GM10266 (cell line): ENCODE data around the gene CIRBP.

Source experiments
- DNase-seq: peaks from one replicate; pipeline ENCODE4 v3.0.0; 2012; ENCODE audit errors: extremely low spot score
- CTCF ChIP-seq: IDR thresholded peaks from 2 replicates; pipeline ENCODE4 v1.5.1; 2012; ENCODE audit warnings: mild to moderate bottlenecking, low read depth; ENCODE audit not compliant: control insufficient read depth, insufficient read depth; ENCODE audit errors: missing control alignments

Gene CIRBP

GRCh38 chr19:1283207-1283916 lies 14.2 kb downstream of the CIRBP start:
- TF ChIP-seq CTCF: no peak
- no peak for DNase-seq

GRCh38 chr19:1283917-1284292 lies 14.8 kb downstream of the CIRBP start:
- TF ChIP-seq CTCF: no peak

GRCh38 chr19:1284293-1284978 lies 15.3 kb downstream of the CIRBP start:
- no peak for TF ChIP-seq CTCF
- no peak for DNase-seq

More at GRCh38 chr19:1283917-1284292, 14.8 kb downstream of the CIRBP start:
- DNase-seq: no peak

GRCh38 chr19:1284979-1285736 lies 16.0 kb downstream of the CIRBP start:
- no peak for TF ChIP-seq CTCF
- no peak for DNase-seq

GRCh38 chr19:1285737-1286360 lies 16.7 kb downstream of the CIRBP start, which contains the start of gene EFNA2:
Gene EFNA2 (plus strand): TSS chr19:1285873. CDS start chr19:1286169, 296 bp downstream.
- no peak for DNase-seq
- no peak for TF ChIP-seq CTCF

GRCh38 chr19:1286487-1287353 lies 17.6 kb downstream of the CIRBP start:
- DNase-seq: no peak
- TF ChIP-seq CTCF: no peak
